Measurements from ENCODE around the gene RHBDF2.

RHBDF2 gene

DNA sequence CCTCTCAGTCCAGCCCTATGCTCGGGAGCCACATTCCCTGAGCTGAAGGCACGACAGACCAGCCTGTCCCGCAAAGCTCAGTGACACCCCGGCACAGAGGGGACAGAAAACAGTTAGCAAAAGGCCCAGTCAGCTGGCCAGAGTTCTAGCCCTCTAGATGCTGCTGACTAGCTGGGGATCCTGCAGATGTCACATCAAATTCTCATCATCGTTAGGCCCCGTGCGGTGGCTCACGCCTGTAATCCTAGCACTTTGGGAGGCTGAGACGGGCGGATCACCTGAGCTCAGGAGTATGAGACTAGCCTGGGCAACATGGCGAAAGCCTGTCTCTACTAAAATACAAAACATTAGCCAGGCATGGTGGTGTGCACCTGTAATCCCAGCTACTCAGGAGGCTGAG is 65.5 kb downstream of the RHBDF2 start:
- DNase-seq, result no peak

DNA sequence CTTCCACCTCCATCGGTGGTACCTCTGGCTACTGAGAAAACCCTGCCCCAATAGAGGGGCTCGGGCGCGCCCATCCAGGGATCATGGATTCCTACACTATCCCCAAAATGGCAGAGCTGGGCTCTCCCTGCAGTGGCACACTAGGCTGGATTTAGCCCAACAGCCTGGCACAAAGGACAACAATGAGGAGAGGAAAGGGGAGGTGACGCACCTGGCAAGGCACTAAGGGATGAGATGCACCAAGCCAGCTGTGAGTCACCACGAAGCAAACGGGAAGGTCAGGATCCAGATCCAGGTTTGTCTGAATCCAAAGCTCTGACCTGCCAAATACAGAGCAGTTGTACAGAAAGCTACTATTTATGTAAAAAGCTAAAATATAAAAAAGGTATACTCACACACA is 66.4 kb downstream of the RHBDF2 start:
- DNase-seq, result no peak

DNA sequence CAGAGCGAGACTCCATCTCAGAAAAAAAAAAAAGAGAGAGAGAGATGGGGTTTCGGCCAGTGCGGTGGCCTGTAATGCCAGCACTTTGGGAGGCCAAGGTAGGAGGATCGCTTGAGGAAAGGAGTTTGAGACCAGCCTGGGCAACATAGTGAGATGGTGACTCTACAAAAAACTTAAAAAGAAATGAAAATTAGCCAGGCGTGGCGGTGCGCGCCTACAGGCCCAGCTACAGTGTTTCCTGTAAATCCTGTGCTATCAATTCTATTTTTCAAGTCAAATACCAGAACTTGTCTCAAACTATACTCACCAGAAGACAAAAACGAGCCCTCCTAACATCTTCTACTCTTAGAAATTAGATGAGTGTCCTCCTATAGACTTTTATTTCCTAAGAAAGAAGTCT is 67.5 kb downstream of the RHBDF2 start:
- DNase-seq, result no peak

DNA sequence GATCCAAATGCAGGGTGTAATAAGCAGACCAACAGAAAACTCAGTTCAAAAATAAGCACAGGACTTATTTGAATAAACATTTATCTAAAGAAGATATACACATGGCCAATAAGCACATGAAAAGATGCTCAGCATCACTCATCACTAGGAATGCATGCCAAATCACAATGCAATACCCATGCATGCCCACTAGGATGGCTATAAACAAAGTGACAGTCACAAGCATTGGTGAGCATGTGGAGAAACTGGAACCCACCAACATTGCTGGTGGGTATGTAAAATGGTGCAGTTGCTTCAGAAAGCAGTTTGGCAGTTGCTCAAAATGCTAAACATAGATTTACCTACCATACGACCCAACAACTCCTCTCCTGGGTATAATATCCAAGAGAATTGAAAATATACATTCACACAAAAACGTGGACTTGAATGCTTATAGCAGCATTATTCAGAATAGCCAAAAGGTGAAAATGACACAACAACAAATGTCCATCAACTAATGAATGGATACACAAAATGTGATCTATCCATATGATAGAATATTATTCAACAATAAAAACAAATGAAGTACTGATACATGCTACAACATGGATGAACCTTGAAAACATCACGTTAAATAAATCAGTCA is 68.4 kb downstream of the RHBDF2 start:
- no peak for DNase-seq

DNA sequence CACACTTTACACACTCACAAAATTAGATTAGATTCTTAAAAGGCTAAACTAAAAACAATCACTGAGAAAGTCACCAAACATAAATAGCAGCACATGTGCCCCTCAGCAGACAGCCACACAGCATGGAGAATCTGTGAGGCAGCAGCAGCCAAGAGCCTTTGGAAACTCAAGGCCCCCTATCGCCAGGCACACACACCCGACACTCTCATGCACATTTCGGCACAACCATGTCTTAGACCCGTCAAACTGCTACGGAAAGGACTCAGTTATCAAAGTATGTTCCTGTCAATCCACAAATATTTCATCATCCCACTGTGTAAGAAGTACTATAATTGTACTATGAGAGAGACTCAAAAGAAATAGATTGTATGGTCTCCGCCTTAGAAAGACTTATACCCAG is 69.2 kb downstream of the RHBDF2 start:
- no peak for DNase-seq

DNA sequence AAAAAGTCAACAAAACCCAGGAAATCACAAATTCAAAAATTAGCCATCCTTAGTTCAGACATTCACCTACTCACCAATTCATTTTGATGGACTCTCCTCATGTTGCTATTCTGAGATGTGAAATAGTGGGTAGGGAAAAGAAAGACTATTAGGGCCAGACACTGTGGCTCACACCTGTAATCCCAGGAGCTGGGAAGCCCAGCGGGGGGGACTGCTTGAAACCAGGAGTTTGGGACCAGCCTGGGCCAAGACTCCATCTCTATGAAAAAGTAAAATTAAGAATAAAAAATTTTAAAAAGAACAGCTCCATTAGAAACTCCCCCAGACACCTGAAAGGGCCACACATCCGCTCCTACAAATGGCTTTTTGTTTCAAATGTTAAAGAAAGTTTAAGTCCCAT is 69.7 kb downstream of the RHBDF2 start:
- no peak for DNase-seq

DNA sequence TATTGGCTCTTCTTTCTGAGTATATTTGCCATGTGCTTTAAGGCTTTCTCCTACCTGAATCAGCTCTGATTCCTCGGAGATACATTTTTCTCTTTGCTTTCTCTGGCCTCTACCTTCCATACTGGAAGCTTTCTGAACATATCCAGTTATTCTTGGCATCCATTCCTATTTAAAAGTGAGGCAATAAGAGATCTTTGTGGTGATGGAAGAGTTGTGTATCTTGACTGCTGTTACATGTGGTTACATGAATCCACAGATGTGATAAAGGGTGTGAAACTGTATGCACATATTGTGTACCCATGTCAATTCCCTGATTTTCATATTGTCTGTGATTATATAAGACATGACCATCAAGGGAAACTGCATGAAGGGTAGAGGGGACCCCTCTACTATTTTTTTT is 72.7 kb downstream of the RHBDF2 start:
- no peak for DNase-seq

DNA sequence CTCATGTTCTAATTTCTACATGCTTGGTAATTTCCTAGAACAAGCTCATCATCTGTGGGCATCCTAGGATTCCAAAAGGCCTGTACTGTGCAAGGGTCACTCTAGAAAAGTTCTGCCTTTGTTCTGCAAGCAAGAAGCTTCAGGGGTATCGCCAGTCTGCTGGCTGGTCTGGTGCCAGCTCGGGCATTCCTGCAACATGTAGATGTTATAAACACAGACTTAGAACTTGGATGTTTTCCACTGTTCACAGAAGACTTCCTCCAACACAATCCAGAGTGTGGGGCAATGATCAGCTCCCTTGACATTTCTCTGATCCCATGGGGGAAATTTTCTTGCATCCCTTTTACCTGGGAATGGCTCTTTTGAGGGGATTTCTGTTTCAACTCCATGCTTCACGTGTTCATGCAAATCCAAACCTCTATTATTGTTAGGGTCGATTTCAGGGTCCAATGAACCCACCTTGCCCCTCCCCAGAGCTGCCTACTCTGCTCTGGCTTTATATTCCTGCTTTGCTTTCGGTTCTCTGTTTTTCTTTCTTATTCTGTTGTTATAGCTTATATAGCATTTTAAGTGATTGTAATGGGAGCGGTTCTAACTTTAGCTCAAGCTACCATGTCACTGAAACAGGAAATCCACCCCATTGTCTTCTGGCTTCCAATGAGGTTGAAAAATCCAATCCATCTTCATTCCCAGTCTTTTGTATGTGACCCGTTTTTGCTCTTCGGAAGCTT is 73.6 kb downstream of the RHBDF2 start:
- DNase-seq, result peak; percentile 41

DNA sequence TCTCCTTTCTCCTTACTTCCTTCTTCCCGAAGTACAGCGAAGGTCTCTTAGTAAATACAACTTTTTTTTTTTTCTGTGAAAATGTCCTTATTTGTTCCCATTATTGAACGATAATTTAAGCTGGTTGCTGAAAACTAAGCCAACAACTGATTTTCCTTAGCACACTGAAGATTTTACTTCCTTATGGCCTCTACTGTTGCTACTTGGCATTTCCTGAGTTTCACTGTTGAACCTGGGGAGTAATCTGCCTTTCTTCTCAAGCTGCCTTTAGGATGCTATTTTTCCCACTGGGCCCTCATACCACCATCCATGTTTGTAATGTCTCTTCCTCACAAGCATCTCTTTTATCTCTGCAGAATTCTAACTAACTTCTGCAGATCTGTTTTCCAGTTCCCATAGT is 74.4 kb downstream of the RHBDF2 start:
- DNase-seq, result no peak

DNA sequence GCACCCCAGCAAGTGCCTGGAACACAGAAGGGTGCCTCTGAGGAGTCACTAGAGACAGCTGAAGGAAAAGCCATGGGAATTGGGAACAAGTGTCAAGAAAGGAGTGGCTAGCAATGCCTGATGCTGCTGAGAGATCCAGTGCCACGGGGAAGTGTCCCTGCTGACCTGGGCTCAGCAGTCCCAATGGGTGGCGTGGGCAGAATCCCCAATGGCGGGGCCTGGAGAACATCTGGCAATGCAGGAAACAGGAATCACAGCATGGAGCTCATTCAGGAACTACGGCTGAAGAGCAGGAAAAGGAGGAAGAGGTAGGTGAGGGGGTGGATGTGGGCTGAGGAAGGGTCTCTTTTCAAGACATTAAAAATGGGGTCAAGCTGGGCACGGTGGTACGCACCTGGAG is 78.4 kb downstream of the RHBDF2 start:
- no peak for DNase-seq

DNA sequence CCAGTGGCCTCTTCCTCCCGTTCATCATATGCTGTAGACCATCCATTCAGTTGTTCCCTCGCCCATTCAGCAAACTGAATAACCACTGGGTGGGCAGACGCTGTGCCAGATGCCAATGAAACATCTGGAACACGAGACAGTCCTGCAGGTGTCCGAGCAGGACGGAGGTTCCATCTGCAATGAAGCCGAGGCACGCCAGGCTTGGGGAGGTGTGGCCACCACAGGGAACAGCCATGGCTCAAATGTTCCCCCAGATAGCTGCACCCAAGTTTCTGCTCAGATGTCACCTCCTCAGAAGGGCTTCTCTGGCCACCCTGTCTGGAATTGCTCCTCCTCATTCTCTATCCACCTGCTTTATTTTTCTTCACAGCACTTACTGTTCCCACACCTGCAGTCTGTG is 78.8 kb downstream of the RHBDF2 start:
- no peak for DNase-seq

DNA sequence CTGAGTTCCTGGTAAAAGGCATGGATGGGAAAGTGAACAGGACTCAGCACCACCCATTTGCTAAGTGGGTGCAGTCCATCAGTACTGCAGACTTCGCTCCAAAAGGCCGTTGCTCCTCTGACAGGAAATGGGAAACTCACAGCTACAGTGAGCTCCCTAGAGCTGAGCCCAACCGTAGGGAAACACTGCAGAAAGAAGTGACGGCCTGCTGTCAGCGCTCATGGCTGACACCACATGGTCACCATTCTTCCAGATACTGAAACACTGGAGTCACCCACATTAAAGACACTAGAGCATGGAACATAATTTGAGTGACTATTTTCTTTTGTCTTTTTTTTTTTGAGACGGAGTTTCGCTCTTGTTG is 80.2 kb downstream of the RHBDF2 start:
- peak; percentile 40 for DNase-seq
